GM18951 (cell line): ENCODE measurements around the gene EPB41L4A.

ENCODE experiments used
- POLR2A ChIP-seq: IDR thresholded peaks from 4 replicates; pipeline ENCODE4 v1.6.1; 2011; ENCODE audit warnings: mild to moderate bottlenecking; ENCODE audit not compliant: insufficient read length, insufficient read depth; ENCODE audit errors: extremely low read depth
- in situ Hi-C: fragments of 300-500 bp; cut with MboI; formaldehyde crosslinking; loops from one replicate; pipeline ENCODE4 v1.12.0; 2022; ENCODE audit warnings: low sequenced_read_pairs, mixed read lengths, inconsistent platforms; ENCODE audit not compliant: unreplicated experiment

The EPB41L4A gene

DNA sequence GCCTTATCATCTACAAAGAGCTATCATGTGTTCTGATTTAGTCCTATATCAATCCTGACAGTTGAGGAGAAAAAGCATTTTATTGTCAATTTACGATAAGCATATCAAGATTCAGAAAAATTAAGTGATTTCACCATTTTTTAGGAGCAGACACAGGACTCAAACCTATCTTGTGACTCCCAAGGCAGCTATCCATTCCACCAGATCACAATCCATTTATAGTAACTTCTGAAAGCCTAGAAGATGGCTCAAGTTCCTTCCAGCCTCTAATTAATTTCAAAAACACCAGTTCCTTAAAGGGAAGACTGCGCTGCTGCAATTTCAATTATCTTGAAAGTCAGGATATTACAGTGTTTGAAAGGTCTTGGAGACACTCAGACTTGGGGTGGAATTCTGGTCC lies 114.3 kb downstream of the EPB41L4A start:
- in situ Hi-C loops = no loop called here
- no peak for TF ChIP-seq POLR2A

DNA sequence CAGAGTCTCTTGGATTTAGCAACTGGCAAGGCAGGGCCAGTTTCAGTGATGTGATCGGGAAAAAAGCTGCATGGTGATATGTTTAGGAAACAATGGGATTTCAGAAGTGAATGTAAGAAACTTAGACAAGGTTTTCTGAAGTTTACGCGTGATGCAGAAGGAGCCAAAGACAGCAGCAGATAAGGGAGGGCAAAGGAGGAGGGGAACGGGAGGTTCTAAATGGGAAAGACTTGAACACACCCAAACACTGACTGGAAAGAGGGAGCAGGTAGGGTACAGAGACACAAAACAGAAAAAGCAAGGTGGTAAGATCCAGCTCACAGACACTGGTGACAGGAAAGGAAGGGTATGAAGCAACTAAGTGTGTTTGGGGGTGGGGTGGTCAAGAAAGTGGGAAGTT lies 115.4 kb downstream of the EPB41L4A start:
- TF ChIP-seq POLR2A = no peak
- in situ Hi-C loops = no loop called here

DNA sequence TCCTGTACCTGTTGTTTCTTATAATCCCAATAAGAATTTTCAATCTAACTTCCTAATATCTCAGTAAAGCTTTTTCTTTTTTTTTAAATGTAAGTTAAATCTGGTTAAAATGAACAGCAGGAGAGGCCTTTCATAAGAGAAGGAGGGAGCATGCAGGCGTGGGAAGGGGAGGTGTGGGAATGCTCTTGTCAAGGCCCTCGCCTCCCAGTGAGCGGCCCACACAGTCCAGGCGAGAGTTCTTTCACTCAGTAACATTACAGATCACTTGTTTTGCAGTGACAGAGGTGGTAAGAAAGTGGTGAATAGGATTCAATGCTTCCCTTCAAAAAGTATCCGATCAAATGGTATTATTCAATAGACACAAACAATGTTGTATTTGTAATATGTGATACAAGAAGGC lies 125.0 kb downstream of the EPB41L4A start:
- no peak for TF ChIP-seq POLR2A
- in situ Hi-C loops = no loop called here

GRCh38 chr5:112293587-112293986 lies 125.5 kb downstream of the EPB41L4A start:
- TF ChIP-seq POLR2A = no peak
- in situ Hi-C loops = no loop called here

GRCh38 chr5:112290691-112291090 lies 128.4 kb downstream of the EPB41L4A start:
- in situ Hi-C loops = no loop called here
- no peak for TF ChIP-seq POLR2A

DNA sequence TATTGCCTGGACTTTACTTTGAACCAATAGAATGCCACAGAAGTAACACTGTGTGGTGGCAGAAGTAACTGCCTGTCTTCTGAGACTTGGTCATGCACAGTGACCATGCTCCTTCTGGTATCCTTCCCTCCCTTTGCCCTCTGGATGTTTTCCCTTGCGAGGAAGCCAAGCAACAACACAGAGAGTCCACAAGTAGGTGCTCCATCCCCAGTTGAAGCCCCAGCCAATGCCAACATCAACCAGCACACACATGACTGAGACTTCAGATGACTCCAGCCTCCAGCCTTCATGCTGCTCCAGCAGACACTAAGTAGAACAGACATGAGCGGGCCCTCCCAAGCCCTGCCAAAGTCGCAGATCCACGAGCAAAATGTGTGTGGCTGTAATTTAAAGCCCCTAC lies 129.6 kb downstream of the EPB41L4A start:
- no peak for TF ChIP-seq POLR2A

GRCh38 chr5:112283943-112284929 lies 134.8 kb downstream of the EPB41L4A start:
- in situ Hi-C loops = no loop called here
- TF ChIP-seq POLR2A = no peak

More for the DNA sequence above, 129.6 kb downstream of the EPB41L4A start:
- in situ Hi-C loops = no loop called here

DNA sequence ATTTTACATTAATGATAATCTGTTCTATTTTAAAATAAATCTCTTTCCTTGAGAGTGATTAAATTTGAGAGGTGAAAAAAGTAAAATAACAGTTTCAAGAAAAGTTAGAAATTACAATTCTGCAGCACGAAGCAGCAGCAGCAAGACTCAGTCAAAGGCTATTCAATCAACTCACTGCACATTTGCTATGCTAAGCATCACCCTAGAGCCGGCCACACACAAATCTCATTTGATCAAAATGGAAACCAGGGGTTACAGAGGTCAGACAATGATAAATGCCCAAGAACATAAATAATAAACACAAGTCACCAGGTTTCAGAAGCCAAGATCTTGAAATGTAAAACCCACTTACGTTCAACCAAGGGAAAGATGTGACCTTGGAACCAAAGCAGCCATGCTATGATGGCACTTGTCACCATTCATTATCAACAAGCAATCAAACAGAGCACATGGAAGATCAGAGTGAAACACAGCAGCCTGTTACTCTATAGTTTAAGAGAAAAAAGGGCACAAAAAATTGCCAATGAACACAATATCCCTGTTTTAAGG lies 136.0 kb downstream of the EPB41L4A start:
- no peak for TF ChIP-seq POLR2A
- in situ Hi-C loops = no loop called here

DNA sequence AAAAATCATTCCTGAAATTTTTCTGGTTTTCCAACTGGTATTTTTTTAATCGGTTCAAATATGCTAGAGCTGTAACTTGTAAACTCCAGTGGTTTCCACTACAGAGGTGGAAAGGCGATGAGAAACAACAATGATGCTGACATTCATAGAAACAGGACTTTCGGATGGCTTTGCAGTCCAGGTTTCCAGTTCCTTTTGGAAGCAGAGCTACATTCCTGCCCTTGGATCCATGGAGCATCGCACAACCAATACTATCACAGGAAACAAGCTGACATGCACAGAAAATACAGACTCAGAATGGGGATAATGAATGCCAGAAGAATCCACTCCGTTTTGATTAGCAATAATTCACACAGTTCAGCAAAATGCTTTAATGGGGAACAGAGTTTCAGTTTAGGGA lies 140.0 kb downstream of the EPB41L4A start:
- in situ Hi-C loops = no loop called here
- no peak for TF ChIP-seq POLR2A

DNA sequence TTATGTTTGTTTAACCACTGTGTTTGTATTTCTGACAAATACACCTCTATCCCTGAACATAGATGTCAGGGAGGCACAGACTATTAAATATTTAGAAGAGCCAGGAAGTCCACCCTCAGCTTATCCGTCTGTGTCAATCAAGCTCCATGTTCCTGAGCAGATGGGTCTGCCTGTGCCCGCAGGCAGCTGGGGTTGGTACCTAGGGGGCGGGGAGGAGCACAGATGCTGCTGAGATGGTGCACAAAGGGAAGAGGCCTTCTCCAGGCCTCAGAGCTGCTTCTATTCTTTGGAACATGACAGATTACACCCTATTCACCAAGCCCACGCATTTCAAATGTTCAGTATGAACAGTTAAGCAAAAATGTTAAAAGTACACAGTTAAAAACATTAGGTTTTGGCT lies 142.1 kb downstream of the EPB41L4A start:
- in situ Hi-C loops = no loop called here
- no peak for TF ChIP-seq POLR2A

DNA sequence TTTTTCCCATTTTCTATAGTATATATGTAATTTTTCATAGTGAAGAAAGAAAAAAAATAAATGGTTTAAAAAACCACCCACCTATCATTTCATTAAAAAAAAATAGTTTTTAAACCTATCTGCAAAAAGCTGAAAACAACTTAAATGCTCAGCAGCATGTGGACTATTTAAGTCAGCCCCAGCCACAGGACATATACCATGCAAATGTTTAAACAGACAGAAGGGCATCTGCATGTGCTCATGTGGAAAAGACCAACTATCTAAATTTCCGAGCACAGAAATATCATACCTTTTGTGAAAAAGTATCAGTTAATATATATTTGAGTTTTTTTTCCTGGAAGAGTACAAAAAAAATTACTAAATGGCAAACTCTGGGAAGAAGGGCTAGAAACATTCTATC lies 143.4 kb downstream of the EPB41L4A start:
- TF ChIP-seq POLR2A = no peak
- in situ Hi-C loops = no loop called here

DNA sequence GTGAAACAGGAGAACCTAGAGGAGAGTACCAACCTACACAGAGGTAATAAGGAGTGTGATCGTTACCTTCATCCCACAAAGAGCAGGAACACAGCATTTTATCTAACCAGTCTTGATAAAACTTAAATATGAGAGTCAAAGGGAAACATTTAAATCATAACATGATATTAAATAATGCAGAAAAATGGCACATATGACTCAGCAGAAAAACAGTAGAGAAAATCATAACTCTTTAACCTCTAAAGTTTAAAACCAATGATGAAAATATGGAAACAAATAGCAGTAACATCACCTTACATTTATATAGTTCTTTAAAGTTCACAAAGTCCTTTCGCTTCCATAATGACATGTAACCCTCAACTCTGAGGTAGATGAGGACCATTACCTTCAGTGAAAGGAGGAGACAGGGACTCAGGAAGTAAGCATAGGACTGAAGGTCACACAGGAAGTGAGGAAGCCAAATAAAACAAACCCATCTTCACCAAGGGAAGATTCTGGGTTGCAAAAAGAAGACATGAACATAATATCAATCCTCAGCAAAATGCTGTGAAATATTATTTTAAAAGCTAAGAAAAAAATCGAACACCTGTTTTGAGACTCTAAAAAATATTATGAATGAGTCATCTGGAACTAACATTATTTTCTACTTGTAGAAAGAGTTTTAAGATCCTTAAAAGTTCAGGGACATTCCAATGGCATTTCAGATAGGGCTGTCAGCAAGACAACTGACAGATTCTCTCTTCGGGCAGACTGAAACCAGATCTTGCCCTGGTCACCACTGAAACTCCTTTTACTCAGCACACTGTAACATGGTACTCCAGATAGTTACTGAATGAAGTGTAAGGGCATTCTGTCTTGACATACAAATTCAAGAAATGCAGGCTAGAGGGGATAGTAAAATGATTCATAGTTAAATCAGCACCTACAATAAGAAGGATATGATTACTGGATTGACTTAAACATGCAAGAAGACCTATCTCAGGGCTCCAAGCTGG lies 148.5 kb downstream of the EPB41L4A start:
- in situ Hi-C loops = no loop called here
- no peak for TF ChIP-seq POLR2A

GRCh38 chr5:112267231-112267630 lies 151.8 kb downstream of the EPB41L4A start:
- in situ Hi-C loops = no loop called here
- no peak for TF ChIP-seq POLR2A
